Keratinocyte (primary cell): ENCODE data around the gene NUP210.

ENCODE experiments used
- CTCF ChIP-seq, 3 experiments: IDR thresholded peaks in 1 of 3; conservative IDR thresholded peaks in 1 of 3; optimal IDR thresholded peaks in 1 of 3; 2 replicates in 2 of 3; 3 replicates in 1 of 3; pipeline versions ENCODE3 to v1.5.1; 2011; ENCODE audit warnings: low read length in 3 of 3, mild to moderate bottlenecking in 3 of 3, moderate library complexity in 2 of 3, control low read depth in 1 of 3, inconsistent platforms in 1 of 3; ENCODE audit not compliant: insufficient read depth in 2 of 3; ENCODE audit errors: extremely low read depth in 1 of 3
- EZH2 ChIP-seq: IDR thresholded peaks from one replicate; pipeline ENCODE4 v1.6.1; 2012; ENCODE audit warnings: inconsistent platforms, mild to moderate bottlenecking, low read length, moderate library complexity

- TF ChIP-seq CTCF (optimal IDR thresholded peaks at IDR 0.05 in 1 of 3, IDR thresholded peaks at IDR 0.05 in 1 of 3, conservative IDR thresholded peaks at IDR 0.05 in 1 of 3; ENCODE audit: extremely low read depth in 1 of 3, insufficient read depth in 2 of 3, low read length in 3 of 3) (no peak), EZH2 (no peak)
Measured at GRCh38 chr3:13357074-13357473, 63.0 kb downstream of the NUP210 start.
